HTERT RPE-1 (cell line): Measurements from ENCODE around the gene RSAD1.

ENCODE experiments used
- in situ Hi-C: fragments of 300-500 bp; cut with MboI; formaldehyde crosslinking; loops from 4 replicates; pipeline ENCODE4 v1.14.3; 2020; ENCODE audit warnings: low sequenced_read_pairs

Gene RSAD1

GRCh38 chr17:50457621-50458020 is 21.0 kb upstream of the RSAD1 start:
- in situ Hi-C loops: no loop called here

GRCh38 chr17:50458270-50458669 is 20.4 kb upstream of the RSAD1 start:
- in situ Hi-C loops: no loop called here

- in situ Hi-C loops: no loop called here
Observed at GRCh38 chr17:50458701-50459676, 19.7 kb upstream of the RSAD1 start.

- in situ Hi-C loops: no loop called here
Observed at GRCh38 chr17:50459756-50460155, 18.9 kb upstream of the RSAD1 start.

- in situ Hi-C loops: no loop called here
Observed at GRCh38 chr17:50460831-50461526, 17.7 kb upstream of the RSAD1 start.

GRCh38 chr17:50461550-50462132 is 17.0 kb upstream of the RSAD1 start:
- in situ Hi-C loops: no loop called here

- in situ Hi-C loops: no loop called here
Observed at GRCh38 chr17:50462446-50462845, 16.2 kb upstream of the RSAD1 start.

- in situ Hi-C loops: no loop called here
Observed at GRCh38 chr17:50464121-50464520, 14.5 kb upstream of the RSAD1 start.

GRCh38 chr17:50464736-50465135 is 13.9 kb upstream of the RSAD1 start:
- in situ Hi-C loops: no loop called here

GRCh38 chr17:50465171-50465570 is 13.5 kb upstream of the RSAD1 start:
- in situ Hi-C loops: no loop called here

- in situ Hi-C loops: no loop called here
Observed at GRCh38 chr17:50465635-50466034, 13.0 kb upstream of the RSAD1 start.

- in situ Hi-C loops: no loop called here
Observed at GRCh38 chr17:50466371-50467113, 12.1 kb upstream of the RSAD1 start.

- in situ Hi-C loops: no loop called here
Observed at GRCh38 chr17:50467114-50467854, 11.4 kb upstream of the RSAD1 start.

GRCh38 chr17:50467855-50468303 is 10.8 kb upstream of the RSAD1 start:
- in situ Hi-C loops: no loop called here

GRCh38 chr17:50468304-50469207 is 10.1 kb upstream of the RSAD1 start, which contains the start of gene CHAD:
CHAD (minus strand) TSS chr17:50468880; CDS start chr17:50468813, 67 bp downstream.
- in situ Hi-C loops: no loop called here

- in situ Hi-C loops: no loop called here
Observed at GRCh38 chr17:50469208-50469605, 9.5 kb upstream of the RSAD1 start.

- in situ Hi-C loops: no loop called here
Observed at GRCh38 chr17:50469671-50470305, 8.9 kb upstream of the RSAD1 start.

- in situ Hi-C loops: no loop called here
Observed at GRCh38 chr17:50470426-50470825, 8.2 kb upstream of the RSAD1 start.
